GM19463 (cell line): ENCODE results near the gene PITPNC1.
"Not testable (repeated sequence)": the region's sequence is repeated elsewhere in the genome, so short reads cannot be mapped to it uniquely, and the experiment has no call there.

ENCODE experiments used
- ATAC-seq: cut with Tn5 transposase; IDR thresholded peaks from one replicate; pipeline ENCODE4 v1.9.1; 2021; ENCODE audit warnings: mild to moderate bottlenecking, moderate library complexity; ENCODE audit not compliant: unreplicated experiment

Gene PITPNC1

DNA sequence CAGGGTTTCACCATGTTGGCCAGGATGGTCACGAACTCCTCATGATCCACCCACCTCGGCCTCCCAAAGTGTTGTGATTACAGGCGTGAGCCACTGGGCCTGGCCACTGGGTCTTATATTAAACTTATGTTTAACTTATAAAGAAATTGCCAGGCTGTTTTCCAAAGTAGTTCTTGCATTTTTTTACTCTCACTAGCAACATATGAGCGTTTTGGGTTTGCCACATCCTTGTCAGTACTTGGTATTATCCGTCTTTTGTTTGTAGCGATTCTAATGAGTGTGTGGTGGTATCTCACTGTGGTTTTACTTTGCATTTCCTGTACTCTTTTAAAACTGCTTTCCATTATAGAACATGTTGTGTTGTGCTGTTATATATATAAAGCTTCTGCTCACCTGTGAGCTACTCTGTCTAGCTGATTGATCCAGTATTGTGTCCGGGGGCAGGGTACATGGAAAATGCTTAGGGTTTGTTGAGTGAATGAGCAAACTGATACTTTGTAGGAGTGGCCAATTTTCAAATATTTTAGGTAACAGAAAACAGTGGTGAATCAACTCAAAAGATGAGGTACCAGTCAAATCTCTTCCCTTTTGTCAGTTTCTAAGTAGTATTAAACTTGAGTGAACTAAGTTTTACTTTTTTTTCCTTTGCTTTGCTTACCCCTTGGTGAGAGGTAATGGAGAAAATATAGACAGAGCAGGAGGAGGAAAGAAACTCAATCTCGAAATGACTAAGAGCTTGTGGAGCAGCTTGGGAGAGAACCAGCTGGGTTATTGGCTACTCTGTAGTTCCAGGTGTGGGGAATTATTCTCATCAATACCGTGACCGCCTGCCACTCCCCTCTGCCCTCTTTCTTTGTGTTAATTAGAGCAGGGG is 75.8 kb downstream of the PITPNC1 start:
- no peak for ATAC-seq

DNA sequence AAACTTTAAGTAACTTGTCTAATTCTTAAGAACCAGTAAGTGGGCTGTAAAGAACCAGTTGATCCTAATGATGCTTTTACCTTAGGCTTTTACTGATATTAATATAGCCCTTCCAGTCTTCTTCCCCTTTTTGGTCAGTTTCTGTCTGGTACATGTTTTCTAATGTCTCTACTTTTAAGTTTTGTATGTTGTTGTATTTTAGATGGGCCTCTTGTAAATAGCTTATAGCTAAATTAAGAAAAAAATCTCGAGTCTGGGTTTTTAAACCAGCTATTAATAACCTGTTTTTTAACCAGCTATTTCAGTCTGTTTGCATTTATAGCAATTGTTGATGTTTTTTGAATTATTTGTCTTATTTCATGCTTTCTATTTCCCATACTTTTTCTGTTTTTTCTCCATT is 79.0 kb downstream of the PITPNC1 start:
- no peak for ATAC-seq

DNA sequence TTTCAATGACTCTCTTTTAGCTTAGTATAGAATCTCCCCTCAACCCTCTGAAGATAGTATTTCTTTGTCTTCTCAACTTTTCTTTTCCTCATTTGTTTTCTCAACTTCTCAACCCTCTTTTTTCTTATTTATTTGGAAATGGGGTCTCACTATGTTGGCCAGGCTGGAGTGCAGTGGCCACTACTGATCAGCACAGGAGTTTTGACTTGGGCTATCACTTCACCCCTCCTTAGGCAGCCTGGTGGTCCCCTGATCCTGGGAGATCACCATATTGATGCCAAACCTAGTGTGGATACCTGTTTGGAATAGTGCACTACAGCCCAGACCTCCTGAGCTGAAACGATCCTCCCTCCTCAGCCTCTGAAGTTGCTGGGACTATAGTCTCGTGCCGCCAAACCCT is 79.8 kb downstream of the PITPNC1 start:
- ATAC-seq = no peak

DNA sequence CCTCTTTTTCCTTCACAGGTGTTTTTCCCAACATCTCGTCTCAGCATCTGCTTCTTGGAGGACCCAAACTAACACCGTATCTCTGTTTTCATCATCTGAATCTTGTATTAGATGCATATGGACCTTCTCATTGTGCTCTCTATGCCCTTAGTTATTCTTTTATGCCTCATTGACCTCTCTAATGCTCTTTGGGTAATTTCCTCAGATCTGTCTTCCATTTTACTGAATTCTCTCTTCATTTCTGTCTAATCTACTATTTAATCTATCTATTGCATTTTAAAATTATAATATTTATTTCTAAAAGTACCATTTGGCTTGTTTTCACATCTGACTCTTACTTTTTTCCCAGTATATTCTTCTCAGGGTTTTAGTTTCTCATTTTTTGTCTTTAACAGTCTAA is 81.1 kb downstream of the PITPNC1 start:
- no peak for ATAC-seq

DNA sequence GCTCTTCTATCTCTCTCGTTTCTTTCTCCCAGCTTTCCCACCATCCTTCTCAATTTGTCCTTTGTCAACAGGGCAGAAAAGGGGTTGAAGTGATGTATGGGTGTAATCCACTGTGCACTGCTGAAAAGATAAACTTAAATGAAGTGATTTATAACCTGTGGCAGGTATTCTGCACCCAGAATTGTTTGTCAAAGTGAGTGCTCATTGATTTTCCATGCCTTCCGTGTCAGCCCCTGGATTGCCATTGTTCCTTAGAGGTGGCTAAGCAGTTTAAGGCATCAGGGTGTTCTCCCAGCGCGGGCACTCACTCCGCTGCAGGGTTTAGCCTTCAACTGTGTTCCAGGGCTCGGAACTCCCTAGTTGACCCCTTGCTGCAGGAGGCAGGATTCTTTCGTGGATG is 82.9 kb downstream of the PITPNC1 start:
- no peak for ATAC-seq

DNA sequence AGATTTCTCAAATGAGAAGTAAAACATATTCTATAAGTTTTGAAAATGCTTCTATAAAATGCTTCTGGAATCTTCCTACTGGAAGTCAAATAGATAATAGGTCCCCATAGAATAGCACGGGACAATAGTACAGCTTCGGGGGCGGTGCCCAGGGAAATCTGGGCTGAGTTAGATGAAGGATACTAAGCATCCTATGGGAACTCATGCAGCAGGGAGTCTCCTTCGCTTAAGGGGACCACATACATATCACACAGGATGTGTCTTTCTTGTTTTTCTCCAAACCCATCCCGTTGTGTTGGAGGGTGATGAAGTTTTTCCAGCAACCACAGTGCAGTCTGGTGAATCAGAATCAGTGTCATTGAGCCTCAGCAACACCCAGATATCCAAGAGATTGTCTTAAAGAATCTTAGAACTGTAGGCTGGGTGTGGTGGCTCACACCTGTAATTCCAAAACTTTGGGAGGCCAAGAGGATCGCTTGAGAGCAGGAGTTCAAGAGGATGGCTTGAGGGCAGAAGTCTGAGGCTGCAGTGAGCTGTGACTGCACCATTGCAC is 84.2 kb downstream of the PITPNC1 start:
- ATAC-seq = no peak

DNA sequence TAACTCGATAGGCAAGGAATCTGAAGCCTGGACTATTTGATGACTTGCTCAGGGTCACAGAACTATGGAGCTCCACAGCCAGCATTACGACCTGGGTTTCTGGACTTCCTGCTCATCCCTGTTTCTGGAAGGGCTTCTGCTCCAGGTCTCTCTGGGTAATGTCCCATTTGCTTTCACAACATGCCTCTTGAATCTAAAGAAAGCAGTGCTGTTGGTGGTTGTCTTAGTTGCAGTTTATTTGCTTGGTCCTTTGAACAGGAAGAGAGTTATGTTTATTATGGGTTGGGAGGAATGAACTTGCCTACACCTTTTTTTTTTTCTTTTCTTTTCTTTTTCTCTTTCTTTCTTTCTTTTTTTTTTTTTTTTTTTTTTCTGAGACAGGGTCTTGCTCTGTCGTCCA is 84.8 kb downstream of the PITPNC1 start:
- ATAC-seq = no peak

DNA sequence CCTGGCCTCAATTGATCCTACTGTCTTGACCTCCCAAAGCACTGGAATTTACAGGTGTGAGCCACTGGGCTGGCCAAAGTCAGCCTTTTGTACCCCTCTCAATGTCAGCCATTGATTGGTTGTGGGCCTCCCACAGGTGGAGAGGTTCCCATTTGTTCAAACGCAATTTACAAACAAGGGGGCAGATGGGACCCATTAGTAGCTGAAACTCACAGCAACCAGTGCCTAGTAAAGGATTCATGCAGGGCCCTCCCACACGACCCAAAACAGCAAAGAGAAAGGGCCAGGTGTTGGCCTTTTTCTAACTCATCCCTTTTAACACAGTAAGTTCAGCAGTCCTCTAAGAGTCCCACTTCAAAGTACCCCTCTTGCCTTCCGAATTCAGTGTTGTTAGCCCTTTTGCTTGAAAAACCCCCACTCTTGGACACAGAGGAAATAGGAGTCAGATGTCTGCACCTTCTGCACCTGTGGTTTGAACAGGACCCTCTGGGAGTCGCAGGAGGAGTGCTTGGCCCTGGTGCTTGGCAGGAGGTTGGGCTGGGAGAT is 89.2 kb downstream of the PITPNC1 start:
- ATAC-seq = no peak

DNA sequence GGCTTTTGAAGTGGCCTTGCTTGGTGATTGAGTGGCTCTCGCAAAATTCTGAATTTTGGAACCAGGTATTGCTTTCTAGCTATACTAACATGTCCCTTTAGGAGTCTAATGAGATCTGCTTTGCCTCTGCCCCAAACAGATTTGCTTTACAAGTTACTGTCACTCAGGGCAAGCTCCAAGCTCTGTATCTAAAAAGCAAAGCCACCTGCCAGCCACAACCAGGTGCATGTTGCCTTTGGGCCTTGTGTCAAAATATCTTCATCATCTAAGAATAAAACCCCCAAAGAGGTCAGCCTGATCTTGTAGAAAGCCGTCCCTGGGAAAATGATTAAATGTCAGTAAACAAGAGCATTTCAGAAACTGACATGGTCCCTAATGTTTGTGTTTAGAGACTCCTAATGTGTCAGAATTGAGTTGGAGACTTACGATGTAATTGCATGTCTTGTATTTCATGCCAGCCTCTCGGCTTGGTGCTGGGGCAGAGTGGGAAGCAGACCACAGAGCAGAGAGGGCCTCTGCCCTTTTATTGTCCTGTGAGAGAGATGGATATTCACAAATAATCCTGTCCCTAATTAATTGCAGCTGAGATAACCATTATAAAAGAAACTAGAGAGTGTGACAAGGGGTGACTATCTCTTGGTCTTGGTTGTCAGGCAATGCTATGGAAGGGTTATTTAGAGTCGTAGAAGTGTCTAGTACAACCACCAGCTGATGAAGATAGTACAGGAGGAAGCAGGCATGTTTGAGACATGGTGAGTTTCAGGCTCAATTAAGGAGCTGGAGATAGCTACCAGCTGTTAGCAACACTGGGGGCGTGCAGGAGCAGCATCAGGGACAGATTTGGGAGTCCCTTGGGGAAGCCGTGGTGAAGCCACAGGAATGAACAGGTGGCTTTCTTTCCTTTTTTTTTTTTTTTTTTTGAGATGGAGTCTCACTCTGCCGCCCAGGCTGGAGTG is 90.7 kb downstream of the PITPNC1 start:
- ATAC-seq = no peak

DNA sequence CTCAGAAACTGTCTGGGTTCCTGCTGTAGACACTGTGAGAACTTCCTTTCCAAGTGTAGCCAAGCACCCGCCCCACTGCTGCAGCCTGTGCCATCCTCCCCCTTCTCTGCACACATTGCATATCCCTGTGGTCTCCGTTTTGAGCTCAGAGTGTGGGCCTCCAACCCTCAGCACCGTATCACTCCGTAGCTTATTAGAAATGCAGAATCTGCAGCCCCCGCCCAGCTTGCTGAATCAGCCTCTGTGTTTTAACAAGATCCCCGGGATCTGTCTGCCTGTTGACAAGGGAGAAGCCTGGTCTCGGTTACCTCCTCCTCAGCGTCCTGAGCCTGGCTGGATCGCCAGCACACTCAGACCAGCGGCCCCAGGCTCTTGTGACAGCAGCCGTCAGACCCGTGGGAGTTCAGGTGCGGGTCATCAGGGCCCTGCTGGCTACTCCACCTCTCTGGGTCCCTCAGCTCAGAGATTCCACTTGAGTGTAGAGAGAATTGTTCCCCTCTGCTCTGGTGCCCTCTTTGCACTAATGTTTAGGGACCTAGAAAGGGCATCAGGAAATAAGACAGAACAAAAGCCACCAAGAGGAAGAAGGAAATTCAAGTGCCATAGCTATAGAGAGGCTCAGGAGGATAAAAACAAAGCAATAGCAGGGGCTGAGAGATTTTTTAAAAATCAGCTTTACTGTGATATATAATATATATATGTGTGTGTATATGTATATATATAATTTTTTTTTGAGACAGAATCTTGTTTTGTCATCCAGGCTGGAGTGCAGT is 92.3 kb downstream of the PITPNC1 start:
- no peak for ATAC-seq

DNA sequence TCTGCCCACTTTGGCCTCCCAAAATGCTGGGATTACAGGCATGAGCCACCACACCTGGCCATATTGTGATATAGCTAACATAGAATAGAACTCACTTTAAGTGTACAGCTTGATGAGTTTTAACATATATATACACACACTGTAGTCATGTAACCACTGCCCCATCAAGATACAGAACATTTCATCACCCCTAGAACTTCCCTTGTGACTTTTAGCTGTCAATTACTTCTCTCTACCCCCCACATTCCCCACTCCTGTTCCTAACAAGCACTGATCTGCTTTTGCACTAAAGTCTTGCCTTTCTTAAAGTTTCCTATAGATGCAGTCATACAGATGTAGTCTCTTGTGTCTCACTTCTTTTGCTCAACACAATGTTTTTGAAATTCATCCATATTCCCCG is 93.1 kb downstream of the PITPNC1 start:
- no peak for ATAC-seq

DNA sequence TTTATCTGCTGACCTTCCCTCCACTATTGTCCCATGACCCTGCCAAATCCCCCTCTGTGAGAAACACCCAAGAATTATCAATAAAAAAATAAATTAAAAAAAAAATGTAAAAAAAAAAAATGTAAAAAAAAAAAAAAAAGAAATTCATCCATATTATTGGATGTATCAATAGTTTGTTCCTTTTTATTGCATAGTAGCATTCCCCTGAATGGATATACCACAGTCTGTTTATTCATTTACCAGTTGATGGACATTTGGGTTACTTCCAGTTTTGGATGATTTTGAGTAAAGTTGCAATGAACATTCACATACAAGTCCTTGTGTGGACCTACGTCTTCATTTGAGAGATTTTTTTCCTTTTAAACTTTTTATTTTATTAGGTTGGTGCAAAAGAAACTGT is 94.0 kb downstream of the PITPNC1 start:
- no peak for ATAC-seq

DNA sequence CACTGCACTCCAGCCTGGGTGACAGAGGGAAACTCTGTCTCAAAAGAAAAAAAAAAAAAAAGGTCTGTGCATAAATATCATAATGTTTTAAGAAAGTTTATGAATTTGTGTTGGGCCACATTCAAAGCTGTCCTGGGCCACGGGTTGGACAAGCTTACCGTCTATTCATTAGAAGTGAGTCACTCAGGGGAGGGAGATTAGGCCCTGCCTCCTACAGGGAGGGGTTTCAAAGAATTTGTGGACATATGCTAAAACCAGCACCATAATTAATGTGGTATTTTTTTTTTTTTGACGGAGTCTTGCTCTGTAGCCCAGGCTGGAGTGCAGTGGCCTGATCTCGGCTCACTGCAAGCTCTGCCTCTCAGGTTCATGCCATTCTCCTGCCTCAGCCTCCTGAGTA is 95.5 kb downstream of the PITPNC1 start:
- not testable (repeated sequence) for ATAC-seq

DNA sequence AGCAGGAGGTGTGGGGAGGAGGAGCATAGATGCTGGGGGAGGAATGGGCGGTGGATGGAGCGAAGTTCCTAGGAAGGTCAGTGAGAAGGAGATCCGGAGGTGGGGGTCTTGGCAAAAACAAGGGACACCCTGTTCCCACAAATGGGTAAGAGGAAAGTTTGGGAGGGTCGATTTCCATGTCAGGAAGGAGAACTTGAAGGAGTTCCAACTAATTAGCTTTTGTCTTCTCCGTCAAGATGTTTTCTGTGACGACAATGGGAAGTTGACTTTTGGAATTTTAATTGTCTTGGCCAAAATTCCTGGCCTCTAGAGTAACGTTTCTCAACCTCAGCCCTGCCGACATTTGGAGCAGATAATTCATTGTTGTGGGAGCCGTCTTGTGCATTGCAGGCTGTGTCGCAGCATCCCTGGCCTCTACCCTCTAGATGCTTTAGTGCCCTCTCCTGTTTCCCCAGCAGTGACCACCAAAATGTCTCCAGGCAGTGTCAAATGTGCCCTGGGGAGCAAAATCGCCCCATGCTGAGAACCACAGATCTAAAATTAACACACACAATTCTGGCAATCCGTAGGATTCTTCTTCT is 97.1 kb downstream of the PITPNC1 start:
- no peak for ATAC-seq

DNA sequence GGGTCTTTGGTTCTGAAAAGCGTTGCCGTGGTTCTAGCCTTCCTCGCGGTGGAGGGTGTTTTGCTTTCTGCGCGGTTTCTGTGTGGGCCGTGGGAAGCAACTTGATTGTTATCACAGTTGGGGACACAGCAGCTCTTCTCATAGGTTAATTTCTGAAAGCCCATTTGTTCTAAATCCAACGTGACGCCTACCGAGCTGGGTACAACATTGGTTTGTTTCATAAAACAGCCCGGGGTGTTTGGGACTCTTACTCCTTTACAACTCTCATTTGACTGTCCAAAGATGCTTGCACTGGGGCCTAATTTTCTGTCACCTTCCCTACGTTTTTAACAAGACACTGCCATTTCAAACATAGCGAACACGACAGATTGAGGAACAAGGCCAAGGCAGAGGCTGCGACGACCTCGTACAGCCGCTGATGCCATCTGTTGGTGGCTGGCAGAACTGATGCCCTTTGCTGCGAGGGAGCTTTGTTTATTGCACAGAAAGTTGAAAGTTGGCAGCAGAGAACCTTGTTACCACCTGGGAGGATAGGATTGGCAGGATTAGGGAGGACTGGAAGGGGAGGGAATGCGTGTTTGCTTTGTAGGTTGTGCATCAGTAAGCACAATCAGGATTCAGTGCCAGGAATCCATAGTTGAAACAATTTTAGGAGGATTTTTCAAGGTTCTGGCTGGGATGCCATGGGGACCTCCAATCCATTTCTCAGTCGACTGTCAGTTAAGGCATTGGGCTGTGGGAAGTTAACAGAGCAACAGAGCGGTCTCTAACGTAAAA is 98.3 kb downstream of the PITPNC1 start:
- no peak for ATAC-seq

DNA sequence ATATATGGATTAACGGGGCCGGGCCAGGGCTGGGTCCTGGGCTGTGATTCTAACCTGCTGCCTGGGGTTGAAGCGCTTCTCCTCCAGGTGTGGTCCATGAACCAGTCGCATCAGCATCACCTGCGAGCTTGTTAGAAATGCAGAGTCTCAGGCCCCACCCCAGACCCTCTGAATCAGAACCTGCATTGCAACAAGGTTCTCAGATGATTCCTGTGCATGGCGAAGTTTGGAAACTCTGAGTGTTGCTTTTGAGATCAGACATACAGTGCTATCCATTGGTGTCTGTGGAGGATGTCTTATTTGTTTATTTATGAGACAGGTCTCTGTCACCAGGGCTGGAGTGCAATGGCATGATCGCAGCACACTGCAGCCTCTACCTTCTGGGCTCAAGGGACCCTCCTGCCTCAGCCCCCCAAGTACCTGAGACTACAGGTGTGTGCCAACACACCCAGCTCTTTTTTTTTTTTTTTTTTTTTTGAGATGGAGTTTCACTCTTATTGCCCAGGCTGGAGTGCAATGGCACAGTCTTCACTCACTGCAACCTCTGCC is 99.8 kb downstream of the PITPNC1 start:
- no peak for ATAC-seq

DNA sequence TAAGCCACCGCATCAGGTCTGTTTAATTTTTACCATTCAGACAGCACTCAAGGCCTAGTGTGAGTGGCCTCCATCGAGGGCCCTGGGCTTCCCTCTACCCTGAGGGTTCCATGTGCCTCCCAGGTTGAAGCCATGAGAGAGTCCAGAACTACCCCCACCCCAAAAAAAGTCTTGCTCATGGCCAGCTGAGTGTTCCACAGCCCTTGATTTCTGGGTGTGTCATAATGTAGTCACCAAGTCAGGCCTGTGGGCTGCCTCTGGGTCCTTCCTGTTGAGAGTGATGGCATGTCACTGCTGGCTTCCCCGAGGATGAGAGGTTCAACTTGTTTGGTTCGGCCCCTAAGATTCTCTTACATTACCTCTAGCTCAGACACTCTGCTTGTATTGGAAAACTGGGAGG is 100.6 kb downstream of the PITPNC1 start:
- no peak for ATAC-seq

DNA sequence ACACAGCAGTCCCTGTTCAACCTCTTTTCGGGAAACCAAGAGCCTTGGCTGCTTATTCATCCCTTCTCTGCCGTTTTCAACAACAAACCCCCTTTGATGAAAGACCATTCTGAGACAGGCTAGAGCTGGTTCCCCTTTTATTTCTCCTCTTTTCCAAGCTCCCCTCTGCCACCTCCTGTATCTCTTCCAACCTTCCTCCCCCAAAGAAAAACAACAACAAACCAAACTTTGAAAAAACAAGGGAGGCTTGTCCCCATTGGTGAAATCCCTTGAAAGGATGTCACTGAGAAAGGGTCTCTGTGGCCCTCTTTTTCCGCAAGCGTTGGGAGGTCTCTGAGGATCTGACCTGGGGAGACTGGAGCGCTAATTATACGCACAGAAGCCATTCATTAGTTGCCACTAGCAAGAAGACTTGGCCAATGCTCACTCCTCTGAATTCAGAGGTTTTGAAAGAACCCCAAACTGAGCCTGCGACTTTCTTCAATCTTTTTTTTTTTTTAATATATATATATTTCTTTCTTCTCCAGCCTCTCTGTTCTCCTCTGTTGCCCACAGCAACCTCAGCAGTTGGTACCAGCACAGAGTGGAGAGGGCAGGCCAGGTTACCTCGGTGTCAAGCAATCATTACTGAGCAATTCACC is 101.4 kb downstream of the PITPNC1 start:
- no peak for ATAC-seq

DNA sequence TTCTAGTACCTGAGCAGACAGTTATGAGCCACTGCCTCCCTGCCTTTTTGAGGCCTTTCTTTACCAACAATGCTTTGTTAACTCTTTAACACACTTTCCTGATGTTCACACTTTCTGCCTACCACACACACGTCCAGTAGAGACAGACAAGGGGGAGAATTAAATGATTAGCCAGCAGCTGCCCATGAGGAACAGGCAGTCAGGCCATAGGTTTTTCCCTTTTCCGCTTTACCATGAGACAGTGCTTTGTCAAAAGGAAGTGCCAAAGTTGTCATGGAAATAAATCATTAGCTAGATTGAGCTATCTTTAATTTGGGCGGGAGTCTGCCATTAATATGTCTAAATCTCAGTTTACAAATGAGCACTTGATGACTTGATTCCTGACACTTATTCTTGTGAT is 102.1 kb downstream of the PITPNC1 start:
- no peak for ATAC-seq
